WTC11 (cell line): ENCODE measurements around the gene REELD1. TPM values are rescaled to one million over a fixed set of nuclear protein-coding genes. Genes with fewer than 3 reads are reported as not detected.

Experiments used
- ATAC-seq: fragments of 200-7000 bp; cut with Tn5 transposase; 2 replicates; pipeline ENCODE4 v1.10.0; 2021; ENCODE audit warnings: mild to moderate bottlenecking, moderate library complexity
- CTCF ChIA-PET: fragments of 300-600 bp; sonication (Branson Sonifier 250); formaldehyde crosslinking; loops from one replicate; lab custom pipeline; 2021; ENCODE audit warnings: antibody characterized with exemption; lab: Charles Lee
- POLR2A ChIA-PET: fragments of 350-600 bp; sonication (Branson Sonifier 250); formaldehyde crosslinking; loops from one replicate; lab custom pipeline; 2021; ENCODE audit warnings: antibody characterized with exemption; lab: Charles Lee
- DNase-seq: peaks from one replicate; pipeline ENCODE4 v3.0.0; 2021; ENCODE audit warnings: low spot score
- H3K27ac Mint-ChIP-seq: 2 replicates; pipeline ENCODE4 v1.8.0; 2021; ENCODE audit warnings: mixed read lengths
- H3K27me3 Mint-ChIP-seq: 2 replicates; pipeline ENCODE4 v1.8.0; 2021; ENCODE audit warnings: low read depth, mild to moderate bottlenecking, moderate library complexity, mixed read lengths
- H3K36me3 Mint-ChIP-seq: 2 replicates; pipeline ENCODE4 v1.8.0; 2021; ENCODE audit warnings: mixed read lengths
- H3K4me1 Mint-ChIP-seq: 2 replicates; pipeline ENCODE4 v1.8.0; 2022; ENCODE audit warnings: mixed read lengths
- H3K4me3 Mint-ChIP-seq: 2 replicates; pipeline ENCODE4 v1.8.0; 2021; ENCODE audit warnings: mild to moderate bottlenecking, moderate library complexity, mixed read lengths
- H3K9me3 Mint-ChIP-seq: 2 replicates; pipeline ENCODE4 v1.8.0; 2021; ENCODE audit warnings: mixed read lengths
- ATF1 ChIP-seq: sonication (generic); formaldehyde crosslinking; IDR thresholded peaks from 2 replicates; pipeline ENCODE4 v1.8.1; 2023; ENCODE audit warnings: mild to moderate bottlenecking, moderate library complexity, missing genetic modification reagents
- E2F5 ChIP-seq: sonication (generic); formaldehyde crosslinking; IDR thresholded peaks from 2 replicates; pipeline ENCODE4 v1.8.1; 2022; ENCODE audit warnings: mild to moderate bottlenecking, moderate library complexity, missing genetic modification reagents
- ESRRA ChIP-seq: sonication (generic); formaldehyde crosslinking; IDR thresholded peaks from 2 replicates; pipeline ENCODE4 v1.8.1; 2022; ENCODE audit warnings: mild to moderate bottlenecking, missing genetic modification reagents, borderline replicate concordance
- HMGA2 ChIP-seq: fragments of 250-450 bp; sonication (Bioruptor Pico); IDR thresholded peaks from 2 replicates; pipeline ENCODE4 v1.4.0; 2021; ENCODE audit warnings: mild to moderate bottlenecking, moderate library complexity
- JAZF1 ChIP-seq: fragments of 250-450 bp; sonication (Bioruptor Pico); IDR thresholded peaks from 2 replicates; pipeline ENCODE4 v1.9.0; 2021; ENCODE audit warnings: moderate library complexity, mild to moderate bottlenecking, inconsistent platforms
- MYBL2 ChIP-seq: sonication (generic); formaldehyde crosslinking; IDR thresholded peaks from 2 replicates; pipeline ENCODE4 v1.8.1; 2023; ENCODE audit warnings: mild to moderate bottlenecking, moderate library complexity, missing genetic modification reagents
- NFE2L1 ChIP-seq: sonication (generic); formaldehyde crosslinking; IDR thresholded peaks from 2 replicates; pipeline ENCODE4 v1.8.1; 2023; ENCODE audit warnings: missing genetic modification reagents
- ZNF232 ChIP-seq: sonication (generic); formaldehyde crosslinking; IDR thresholded peaks from 2 replicates; pipeline ENCODE4 v1.8.0; 2022; ENCODE audit warnings: mild to moderate bottlenecking, missing genetic modification reagents
- total RNA-seq: library from RNA; stranded (reverse); gene quantifications from 3 replicates; pipeline ENCODE4 v1.2.3, GENCODE V29; 2021
- TF ChIP-seq, protein P1 (sequence below): sonication (generic); formaldehyde crosslinking; IDR thresholded peaks from 2 replicates; pipeline ENCODE4 v1.8.0; 2022; ENCODE audit warnings: mild to moderate bottlenecking, missing genetic modification reagents
- TF ChIP-seq, protein P2 (sequence below): sonication (generic); formaldehyde crosslinking; IDR thresholded peaks from 2 replicates; pipeline ENCODE4 v1.8.0; 2023; ENCODE audit warnings: mild to moderate bottlenecking, missing genetic modification reagents
- TF ChIP-seq, protein P3 (sequence below): sonication (generic); formaldehyde crosslinking; IDR thresholded peaks from 2 replicates; pipeline ENCODE4 v1.8.1; 2023; ENCODE audit warnings: mild to moderate bottlenecking, moderate library complexity, missing genetic modification reagents
- TF ChIP-seq, protein P4 (sequence below): fragments of 200-600 bp; IDR thresholded peaks from 2 replicates; pipeline ENCODE4 v1.8.0; 2022; ENCODE audit warnings: antibody characterized with exemption
- TF ChIP-seq, protein P5 (sequence below): sonication (generic); formaldehyde crosslinking; IDR thresholded peaks from 2 replicates; pipeline ENCODE4 v1.8.1; 2022; ENCODE audit warnings: low read depth, mild to moderate bottlenecking, moderate library complexity, missing genetic modification reagents, borderline replicate concordance

The REELD1 gene
- total RNA-seq, 1 experiment from 2014 or later: not detected

DNA sequence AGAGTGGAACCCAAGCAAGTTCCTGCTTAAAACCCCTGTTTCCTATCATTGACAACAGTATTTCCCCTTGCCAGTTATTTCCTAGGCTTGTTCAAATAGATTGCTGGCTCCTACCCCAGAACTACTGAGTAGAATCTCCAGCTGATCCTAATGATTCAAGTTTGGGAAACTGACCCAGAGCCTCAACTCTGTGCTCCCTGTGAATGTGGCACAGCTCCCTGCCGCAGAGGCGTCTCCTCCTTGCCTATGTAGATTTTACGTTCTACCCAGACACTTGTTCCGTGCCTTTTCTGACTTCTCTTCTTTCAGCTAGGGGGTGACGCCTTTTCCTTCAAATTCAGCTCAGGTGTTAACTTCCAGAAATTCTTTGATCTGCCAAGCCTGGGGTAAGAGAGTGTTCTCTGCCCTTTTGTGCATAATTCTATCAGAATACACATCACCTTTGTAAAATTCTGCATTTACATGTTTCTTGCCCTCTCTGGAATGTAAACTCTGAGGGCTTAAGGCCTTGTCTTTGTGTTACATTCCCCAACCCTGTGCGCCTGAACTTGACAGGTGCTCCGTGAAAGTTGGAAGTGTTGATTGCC is 34.5 kb upstream of the REELD1 start (continued):
- TF ChIP-seq, protein P1, sequence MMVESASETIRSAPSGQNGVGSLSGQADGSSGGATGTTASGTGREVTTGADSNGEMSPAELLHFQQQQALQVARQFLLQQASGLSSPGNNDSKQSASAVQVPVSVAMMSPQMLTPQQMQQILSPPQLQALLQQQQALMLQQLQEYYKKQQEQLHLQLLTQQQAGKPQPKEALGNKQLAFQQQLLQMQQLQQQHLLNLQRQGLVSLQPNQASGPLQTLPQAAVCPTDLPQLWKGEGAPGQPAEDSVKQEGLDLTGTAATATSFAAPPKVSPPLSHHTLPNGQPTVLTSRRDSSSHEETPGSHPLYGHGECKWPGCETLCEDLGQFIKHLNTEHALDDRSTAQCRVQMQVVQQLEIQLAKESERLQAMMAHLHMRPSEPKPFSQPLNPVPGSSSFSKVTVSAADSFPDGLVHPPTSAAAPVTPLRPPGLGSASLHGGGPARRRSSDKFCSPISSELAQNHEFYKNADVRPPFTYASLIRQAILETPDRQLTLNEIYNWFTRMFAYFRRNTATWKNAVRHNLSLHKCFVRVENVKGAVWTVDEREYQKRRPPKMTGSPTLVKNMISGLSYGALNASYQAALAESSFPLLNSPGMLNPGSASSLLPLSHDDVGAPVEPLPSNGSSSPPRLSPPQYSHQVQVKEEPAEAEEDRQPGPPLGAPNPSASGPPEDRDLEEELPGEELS (CRISPR knock-in tag): no peak
- TF ChIP-seq, protein P2, sequence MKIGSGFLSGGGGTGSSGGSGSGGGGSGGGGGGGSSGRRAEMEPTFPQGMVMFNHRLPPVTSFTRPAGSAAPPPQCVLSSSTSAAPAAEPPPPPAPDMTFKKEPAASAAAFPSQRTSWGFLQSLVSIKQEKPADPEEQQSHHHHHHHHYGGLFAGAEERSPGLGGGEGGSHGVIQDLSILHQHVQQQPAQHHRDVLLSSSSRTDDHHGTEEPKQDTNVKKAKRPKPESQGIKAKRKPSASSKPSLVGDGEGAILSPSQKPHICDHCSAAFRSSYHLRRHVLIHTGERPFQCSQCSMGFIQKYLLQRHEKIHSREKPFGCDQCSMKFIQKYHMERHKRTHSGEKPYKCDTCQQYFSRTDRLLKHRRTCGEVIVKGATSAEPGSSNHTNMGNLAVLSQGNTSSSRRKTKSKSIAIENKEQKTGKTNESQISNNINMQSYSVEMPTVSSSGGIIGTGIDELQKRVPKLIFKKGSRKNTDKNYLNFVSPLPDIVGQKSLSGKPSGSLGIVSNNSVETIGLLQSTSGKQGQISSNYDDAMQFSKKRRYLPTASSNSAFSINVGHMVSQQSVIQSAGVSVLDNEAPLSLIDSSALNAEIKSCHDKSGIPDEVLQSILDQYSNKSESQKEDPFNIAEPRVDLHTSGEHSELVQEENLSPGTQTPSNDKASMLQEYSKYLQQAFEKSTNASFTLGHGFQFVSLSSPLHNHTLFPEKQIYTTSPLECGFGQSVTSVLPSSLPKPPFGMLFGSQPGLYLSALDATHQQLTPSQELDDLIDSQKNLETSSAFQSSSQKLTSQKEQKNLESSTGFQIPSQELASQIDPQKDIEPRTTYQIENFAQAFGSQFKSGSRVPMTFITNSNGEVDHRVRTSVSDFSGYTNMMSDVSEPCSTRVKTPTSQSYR: no peak
- no peak for TF ChIP-seq ESRRA
- no peak for TF ChIP-seq E2F5 (CRISPR knock-in tag)

GRCh38 chr4:146182443-146182842 is 31.9 kb upstream of the REELD1 start:
- Mint-ChIP-seq H3K4me3 (no peak overlapping the region), H3K27me3 (no peaks in the 10 kb centered on the region)
- CTCF ChIA-PET: interaction anchor here (1.1 kb wide), 1 partner anchor 87 kb away, joined by 3 read pairs; no protein-coding TSS in a partner anchor
- POLR2A ChIA-PET: no interaction called here
- TF ChIP-seq ATF1 (CRISPR knock-in tag) (no peak), NFE2L1 (no peak), MYBL2 (CRISPR knock-in tag) (no peak), ZNF232 (CRISPR knock-in tag) (no peak), JAZF1 (CRISPR knock-in tag) (no peak), HMGA2 (no peak)
- TF ChIP-seq, protein P3, sequence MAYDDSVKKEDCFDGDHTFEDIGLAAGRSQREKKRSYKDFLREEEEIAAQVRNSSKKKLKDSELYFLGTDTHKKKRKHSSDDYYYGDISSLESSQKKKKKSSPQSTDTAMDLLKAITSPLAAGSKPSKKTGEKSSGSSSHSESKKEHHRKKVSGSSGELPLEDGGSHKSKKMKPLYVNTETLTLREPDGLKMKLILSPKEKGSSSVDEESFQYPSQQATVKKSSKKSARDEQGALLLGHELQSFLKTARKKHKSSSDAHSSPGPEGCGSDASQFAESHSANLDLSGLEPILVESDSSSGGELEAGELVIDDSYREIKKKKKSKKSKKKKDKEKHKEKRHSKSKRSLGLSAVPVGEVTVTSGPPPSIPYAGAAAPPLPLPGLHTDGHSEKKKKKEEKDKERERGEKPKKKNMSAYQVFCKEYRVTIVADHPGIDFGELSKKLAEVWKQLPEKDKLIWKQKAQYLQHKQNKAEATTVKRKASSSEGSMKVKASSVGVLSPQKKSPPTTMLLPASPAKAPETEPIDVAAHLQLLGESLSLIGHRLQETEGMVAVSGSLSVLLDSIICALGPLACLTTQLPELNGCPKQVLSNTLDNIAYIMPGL (CRISPR knock-in tag): no peak
- TF ChIP-seq, protein P2: no peak
- TF ChIP-seq, protein P4, sequence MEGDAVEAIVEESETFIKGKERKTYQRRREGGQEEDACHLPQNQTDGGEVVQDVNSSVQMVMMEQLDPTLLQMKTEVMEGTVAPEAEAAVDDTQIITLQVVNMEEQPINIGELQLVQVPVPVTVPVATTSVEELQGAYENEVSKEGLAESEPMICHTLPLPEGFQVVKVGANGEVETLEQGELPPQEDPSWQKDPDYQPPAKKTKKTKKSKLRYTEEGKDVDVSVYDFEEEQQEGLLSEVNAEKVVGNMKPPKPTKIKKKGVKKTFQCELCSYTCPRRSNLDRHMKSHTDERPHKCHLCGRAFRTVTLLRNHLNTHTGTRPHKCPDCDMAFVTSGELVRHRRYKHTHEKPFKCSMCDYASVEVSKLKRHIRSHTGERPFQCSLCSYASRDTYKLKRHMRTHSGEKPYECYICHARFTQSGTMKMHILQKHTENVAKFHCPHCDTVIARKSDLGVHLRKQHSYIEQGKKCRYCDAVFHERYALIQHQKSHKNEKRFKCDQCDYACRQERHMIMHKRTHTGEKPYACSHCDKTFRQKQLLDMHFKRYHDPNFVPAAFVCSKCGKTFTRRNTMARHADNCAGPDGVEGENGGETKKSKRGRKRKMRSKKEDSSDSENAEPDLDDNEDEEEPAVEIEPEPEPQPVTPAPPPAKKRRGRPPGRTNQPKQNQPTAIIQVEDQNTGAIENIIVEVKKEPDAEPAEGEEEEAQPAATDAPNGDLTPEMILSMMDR: no peak
- TF ChIP-seq, protein P5, sequence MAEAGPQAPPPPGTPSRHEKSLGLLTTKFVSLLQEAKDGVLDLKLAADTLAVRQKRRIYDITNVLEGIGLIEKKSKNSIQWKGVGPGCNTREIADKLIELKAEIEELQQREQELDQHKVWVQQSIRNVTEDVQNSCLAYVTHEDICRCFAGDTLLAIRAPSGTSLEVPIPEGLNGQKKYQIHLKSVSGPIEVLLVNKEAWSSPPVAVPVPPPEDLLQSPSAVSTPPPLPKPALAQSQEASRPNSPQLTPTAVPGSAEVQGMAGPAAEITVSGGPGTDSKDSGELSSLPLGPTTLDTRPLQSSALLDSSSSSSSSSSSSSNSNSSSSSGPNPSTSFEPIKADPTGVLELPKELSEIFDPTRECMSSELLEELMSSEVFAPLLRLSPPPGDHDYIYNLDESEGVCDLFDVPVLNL (CRISPR knock-in tag): no peak
- TF ChIP-seq, all 79 proteins: peak for 0
- peaks cover 13% of the 10 kb centered on the region for H3K36me3 Mint-ChIP-seq
- H3K4me1 Mint-ChIP-seq: peaks cover 31% of the 10 kb centered on the region
- no peak overlapping the region for H3K27ac Mint-ChIP-seq
- no peak for DNase-seq
- H3K9me3 Mint-ChIP-seq: no peaks in the 10 kb centered on the region
- no peak for ATAC-seq
